ENCODE measurements around the gene EIF4G2.
A peak's percentile ranks its signal among the peaks of the same experiment; 100 is the strongest.

EIF4G2 gene

GRCh38 chr11:10807493-10808234, 1.1 kb downstream of the EIF4G2 start:
- DNase-seq = peak; percentile 61

GRCh38 chr11:10806206-10806605, 2.5 kb downstream of the EIF4G2 start:
- no peak for DNase-seq

- no peak for DNase-seq
Observed at GRCh38 chr11:10805741-10806140, 3.0 kb downstream of the EIF4G2 start.

GRCh38 chr11:10803676-10804075, 5.0 kb downstream of the EIF4G2 start:
- DNase-seq = no peak

- DNase-seq = no peak
Observed at GRCh38 chr11:10800292-10800691, 8.4 kb downstream of the EIF4G2 start.

GRCh38 chr11:10798330-10798928, 10.3 kb downstream of the EIF4G2 start:
- DNase-seq = no peak

- no peak for DNase-seq
Observed at GRCh38 chr11:10797531-10797930, 11.2 kb downstream of the EIF4G2 start.

GRCh38 chr11:10797001-10797400, 11.7 kb downstream of the EIF4G2 start:
- no peak for DNase-seq

GRCh38 chr11:10796191-10796590, 12.5 kb downstream of the EIF4G2 start:
- no peak for DNase-seq

GRCh38 chr11:10793470-10794255, 15.1 kb downstream of the EIF4G2 start:
- no peak for DNase-seq

- DNase-seq = peak; percentile 73
Observed at GRCh38 chr11:10792385-10793068, 16.2 kb downstream of the EIF4G2 start.

GRCh38 chr11:10786451-10786850, 22.3 kb downstream of the EIF4G2 start:
- no peak for DNase-seq

- DNase-seq = no peak
Observed at GRCh38 chr11:10785146-10785474, 23.6 kb downstream of the EIF4G2 start.

- no peak for DNase-seq
Observed at GRCh38 chr11:10784232-10785145, 24.2 kb downstream of the EIF4G2 start.

- no peak for DNase-seq
Observed at GRCh38 chr11:10780040-10780439, 28.7 kb downstream of the EIF4G2 start.

- no peak for DNase-seq
Observed at GRCh38 chr11:10779086-10779485, 29.6 kb downstream of the EIF4G2 start.

GRCh38 chr11:10778217-10778970, 30.3 kb downstream of the EIF4G2 start:
- peak; percentile 78 for DNase-seq

GRCh38 chr11:10777806-10778205, 30.9 kb downstream of the EIF4G2 start:
- no peak for DNase-seq

- no peak for DNase-seq
Observed at GRCh38 chr11:10777393-10777793, 31.3 kb downstream of the EIF4G2 start.

- no peak for DNase-seq
Observed at GRCh38 chr11:10774811-10775210, 33.9 kb downstream of the EIF4G2 start.

- DNase-seq = no peak
Observed at GRCh38 chr11:10771457-10771856, 37.3 kb downstream of the EIF4G2 start.
